Hepatocyte (in vitro differentiated cells): Measurements from ENCODE around the gene IRF2BP1.

ENCODE experiments used
- CTCF ChIP-seq: fragments of 200-600 bp; sonication (generic); IDR thresholded peaks from 2 replicates; pipeline ENCODE4 v1.5.1; 2016; ENCODE audit warnings: antibody characterized with exemption, mild to moderate bottlenecking; ENCODE audit not compliant: poor library complexity
- EZH2 ChIP-seq: fragments of 200-600 bp; sonication (generic); IDR thresholded peaks from 2 replicates; pipeline ENCODE4 v1.6.1; 2016; ENCODE audit warnings: antibody characterized with exemption, mild to moderate bottlenecking, borderline replicate concordance

- TF ChIP-seq CTCF (no peak), EZH2 (no peak)
These were observed 33.7 kb downstream of the IRF2BP1 start for GRCh38 chr19:45852145-45852750.
